ENCODE measurements around the gene NCKAP5L. TPM values are rescaled to one million over a fixed set of nuclear protein-coding genes. Genes with fewer than 3 reads are reported as not detected.

NCKAP5L gene
- total and polyA plus RNA-seq, 9 of the 15 experiments (the other 6 are each of a cell fraction or from before 2014, with no cell fraction given), result 0.01 to 14.4 (median 3.7) TPM

GRCh38 chr12:49787672-49788071, 40.5 kb downstream of the NCKAP5L start:
- Histone ChIP-seq H3K79me2 (ENCODE audit: control insufficient read depth, insufficient read depth, low read length) (no peaks in the 10 kb centered on the region), H3K27ac (ENCODE audit: extremely low read depth, low read depth, low read length) (no peak overlapping the region), H3K9me1 (ENCODE audit: control insufficient read depth, insufficient read depth, low read length) (no peaks in the 10 kb centered on the region), H3K9ac (ENCODE audit: insufficient read depth in 1 of 2, low read depth in 2 of 2, low read length in 2 of 2) (no peak overlapping the region), H4K20me1 (replicated peaks; ENCODE audit: control insufficient read depth, insufficient read depth, low read length) (0 out of 2 replicates have a peak, but pooled peaks cover 3% of the 10 kb centered on the region), H3K36me3 (ENCODE audit: control insufficient read depth, insufficient read depth, low read length) (no peaks in the 10 kb centered on the region), H3K4me2 (ENCODE audit: insufficient read depth, low read length) (no peak overlapping the region), H3K9me3 (replicated peaks; ENCODE audit: control insufficient read depth, insufficient read depth, low read depth, low read length) (no peaks in the 10 kb centered on the region), H3K4me3 (no peak overlapping the region), H2AFZ (ENCODE audit: low read depth, low read length) (no peak overlapping the region), H3K4me1 (replicated peaks in 1 of 2; ENCODE audit: control insufficient read depth in 2 of 2, insufficient read depth in 2 of 2, low read length in 2 of 2) (peaks cover 13 to 18% of the 10 kb centered on the region in 2 experiments; a peak in 4 of 5 replicates), H3K27me3 (ENCODE audit: control insufficient read depth in 2 of 2, insufficient read depth in 2 of 2, low read length in 2 of 2) (no peaks in the 10 kb centered on the region)
- no TSS peak for BruUV-seq (replicated peaks)
- WGBS (ENCODE audit: insufficient coverage, low coverage, missing lambda C conversion rate), result 54% methylated on average over 2 of the region's 2 CpGs
- no peak for DNase-seq (ENCODE audit: extremely low read depth in 1 of 4, low spot score in 3 of 4)
- intact Hi-C loops (cut with micrococcal nuclease) (no loop called here), in situ Hi-C loops (cut with MboI) (no loop called here)
- no peak for ATAC-seq
- ChIA-PET POLR2A (no interaction called here), CTCF (ENCODE audit: low intra/inter-chr PET ratio) (no interaction called here)
- no peak for FAIRE-seq
- TF ChIP-seq SP1 (CRISPR knock-in tag; IDR thresholded peaks at IDR 0.05) (no peak), KDM1A (IDR thresholded peaks at IDR 0.05) (peak; percentile 15 to 39; a peak in 1 of 4 replicates), CCAR2 (IDR thresholded peaks at IDR 0.05; ENCODE audit: low read depth, low read length) (no peak), POLR2B (IDR thresholded peaks at IDR 0.05; ENCODE audit: low read depth, partially characterized antibody) (peak; percentile 15), BCOR (IDR thresholded peaks at IDR 0.05) (peak; percentile 72), TARDBP (IDR thresholded peaks at IDR 0.05) (no peak), RFX1 (IDR thresholded peaks at IDR 0.05) (no peak), RBM25 (IDR thresholded peaks at IDR 0.05; ENCODE audit: low read depth, low read length, severe bottlenecking) (peak; percentile 85), THRA (IDR thresholded peaks at IDR 0.05) (no peak), ETV5 (CRISPR knock-in tag; IDR thresholded peaks at IDR 0.05; ENCODE audit: low read depth) (no peak), ZNF146 (CRISPR knock-in tag; IDR thresholded peaks at IDR 0.05; ENCODE audit: unreplicated experiment) (peak; percentile 94), TCF15 (CRISPR knock-in tag; IDR thresholded peaks at IDR 0.05) (no peak), ZBTB26 (CRISPR knock-in tag; IDR thresholded peaks at IDR 0.05) (no peak), NCOA4 (IDR thresholded peaks at IDR 0.05; ENCODE audit: partially characterized antibody) (no peak), ILK (tag; IDR thresholded peaks at IDR 0.05; ENCODE audit: borderline replicate concordance, low read depth) (no peak), IRF9 (tag; IDR thresholded peaks at IDR 0.05) (no peak)

All from K562 (cell line).